COLO829 (cell line): Measurements from ENCODE around the gene SCFD2.

ENCODE experiments used
- DNase-seq: peaks from one replicate; pipeline ENCODE4 v3.0.0; 2012; ENCODE audit warnings: low spot score

Gene SCFD2

DNA sequence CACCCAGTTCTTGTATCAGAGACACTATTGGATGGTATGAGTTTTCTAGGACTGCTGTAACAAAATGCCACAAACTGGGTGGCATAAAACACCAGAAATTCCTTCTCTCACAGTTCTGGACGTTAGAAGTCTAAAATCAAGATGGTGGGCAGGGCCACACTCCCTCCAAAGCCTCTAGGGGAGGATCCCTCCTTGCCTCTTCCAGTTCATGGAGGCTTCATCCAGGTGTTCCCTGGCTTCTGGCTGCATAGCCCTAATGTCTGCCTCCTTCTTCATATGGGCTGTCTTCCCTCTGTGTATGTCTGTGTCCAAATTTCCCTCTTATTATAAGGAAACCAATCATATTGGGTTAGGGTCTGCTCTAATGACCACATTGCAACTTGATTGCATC is 542.2 kb downstream of the SCFD2 start:
- DNase-seq = no peak
